HepG2 (cell line): ENCODE measurements around the gene HOXA11. TPM values are rescaled to one million over a fixed set of nuclear protein-coding genes. Genes with fewer than 3 reads are reported as not detected.

Experiments used
- AGO2 ChIP-seq: fragments of 200-400 bp; formaldehyde crosslinking; optimal IDR thresholded peaks from 2 replicates; pipeline ENCODE3; 2017; ENCODE audit warnings: mild to moderate bottlenecking, low read depth, low read length, moderate library complexity
- CAMTA2 ChIP-seq: sonication (generic); formaldehyde crosslinking; IDR thresholded peaks from 2 replicates; pipeline ENCODE4 v1.4.0; 2020; ENCODE audit warnings: mild to moderate bottlenecking, missing genetic modification reagents, borderline replicate concordance
- FOXK2 ChIP-seq: fragments of 450-650 bp; IDR thresholded peaks from 2 replicates; pipeline ENCODE4 v1.6.1; 2016
- FOXM1 ChIP-seq: sonication (generic); formaldehyde crosslinking; IDR thresholded peaks from 2 replicates; pipeline ENCODE4 v1.5.0; 2020; ENCODE audit warnings: missing genetic modification reagents
- SIN3A ChIP-seq: IDR thresholded peaks from 2 replicates; pipeline ENCODE4 v1.6.1; 2011; ENCODE audit warnings: low read depth, mild to moderate bottlenecking, control low read depth, low read length, borderline replicate concordance
- SOX13 ChIP-seq, 3 experiments: fragments of 450-650 bp in 1 of 3; sonication (generic) in 1 of 3; formaldehyde crosslinking in 1 of 3; IDR thresholded peaks in 2 of 3; conservative IDR thresholded peaks in 1 of 3; 2 replicates each; pipeline versions ENCODE4 v1.5.0 to v1.6.1; 2016 to 2020; ENCODE audit warnings: antibody characterized with exemption in 1 of 3, mild to moderate bottlenecking in 1 of 3, missing compliant biosample characterization in 1 of 3, missing genetic modification reagents in 1 of 3, moderate library complexity in 1 of 3
- YY1 ChIP-seq: IDR thresholded peaks from 2 replicates; pipeline ENCODE4 v1.6.1; 2011; ENCODE audit warnings: low read length, low read depth, moderate library complexity, mild to moderate bottlenecking; ENCODE audit not compliant: insufficient read depth, insufficient replicate concordance
- ZNF296 ChIP-seq: sonication (generic); formaldehyde crosslinking; conservative IDR thresholded peaks from 2 replicates; pipeline ENCODE4 v1.5.0; 2020; ENCODE audit warnings: mild to moderate bottlenecking, missing genetic modification reagents
- ZNF34 ChIP-seq: sonication (generic); formaldehyde crosslinking; IDR thresholded peaks from 2 replicates; pipeline ENCODE4 v1.4.0; 2020; ENCODE audit warnings: mild to moderate bottlenecking, missing genetic modification reagents, borderline replicate concordance
- ZNF572 ChIP-seq: sonication (generic); formaldehyde crosslinking; IDR thresholded peaks from 2 replicates; pipeline ENCODE4 v1.5.1; 2020; ENCODE audit warnings: mild to moderate bottlenecking, missing genetic modification reagents
- ZNF644 ChIP-seq: IDR thresholded peaks from 2 replicates; pipeline ENCODE4 v1.6.1; 2016; ENCODE audit warnings: low read depth
- ZNF672 ChIP-seq: sonication (generic); formaldehyde crosslinking; IDR thresholded peaks from 2 replicates; pipeline ENCODE4 v1.8.1; 2022; ENCODE audit warnings: missing genetic modification reagents
- polyA plus RNA-seq, 8 experiments: library from polyadenylated mRNA; depleted of rRNA in 3 of 8; stranded (reverse) in 7 of 8; unstranded in 1 of 8; fragments of >200 nt; fragmentation: Illumina TruSeq in 4 of 8; extraction: Trizol in 4 of 8; gene quantifications; 2 replicates each; pipeline versions ENCODE4 v1.2.1 to v1.2.3, GENCODE V29; 2011 to 2016; ENCODE audit warnings: low read depth in 4 of 8, missing spikeins in 1 of 8, mixed read lengths in 1 of 8; ENCODE audit not compliant: insufficient read depth in 1 of 8
- total RNA-seq, 5 experiments: library from RNA; depleted of rRNA; stranded (reverse); fragments of >200 nt; fragmentation: Illumina TruSeq; extraction: Trizol; gene quantifications; 2 replicates each; pipeline ENCODE4 v1.2.3, GENCODE V29; 2016; ENCODE audit warnings: low read depth in 1 of 5
- TF ChIP-seq, protein P1 (sequence below): IDR thresholded peaks from 2 replicates; pipeline ENCODE4 v1.6.1; 2016; ENCODE audit warnings: missing biosample characterization, missing genetic modification reagents, low read depth
- TF ChIP-seq, protein P2 (sequence below): IDR thresholded peaks from 2 replicates; pipeline ENCODE4 v1.6.1; 2016; ENCODE audit warnings: low read depth, missing genetic modification reagents, missing compliant biosample characterization
- TF ChIP-seq, protein P3 (sequence below): sonication (generic); formaldehyde crosslinking; IDR thresholded peaks from 2 replicates; pipeline ENCODE4 v1.5.0; 2020; ENCODE audit warnings: missing genetic modification reagents

Gene HOXA11
- total and polyA plus RNA-seq, 2 of the 13 experiments (the other 11 are each of a cell fraction or from before 2014, with no cell fraction given): not detected

DNA sequence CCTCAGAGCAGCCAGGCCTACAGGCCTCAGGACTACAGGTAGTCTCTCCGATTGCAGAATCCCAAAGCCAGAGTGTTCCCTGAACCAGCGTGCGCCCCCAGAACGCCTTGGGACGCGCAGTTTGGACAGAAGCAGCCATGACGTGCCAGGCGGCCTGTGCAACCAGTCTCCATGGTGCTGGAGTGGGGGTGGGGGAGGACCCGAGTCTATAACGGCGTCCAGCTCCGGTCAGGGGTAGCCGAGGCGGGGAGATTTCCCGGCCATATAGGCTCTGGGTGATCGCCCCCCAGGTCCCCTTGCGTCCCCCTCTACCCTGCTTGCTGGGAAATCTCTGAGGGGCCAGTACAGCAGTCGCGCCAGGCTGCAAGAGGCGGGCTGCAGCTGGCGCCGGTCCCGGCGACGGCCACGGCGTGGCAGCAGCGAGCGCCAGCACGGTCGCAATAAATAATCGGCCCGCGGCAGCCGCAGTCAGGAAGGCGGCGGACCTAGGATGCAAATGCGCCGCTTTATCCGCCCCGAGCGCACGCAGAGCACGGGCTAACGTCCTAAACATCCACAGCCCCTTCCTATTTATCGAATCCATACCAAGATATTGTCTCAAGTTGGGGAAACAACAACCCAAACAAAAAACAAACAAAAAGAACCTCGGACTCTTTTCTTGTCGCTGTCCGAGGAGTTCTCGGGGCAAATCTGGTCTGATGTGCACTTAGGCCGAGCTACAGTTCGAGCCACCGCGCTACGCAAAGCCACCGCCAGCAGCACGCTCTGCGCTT lies 34.3 kb downstream of the HOXA11 start (continued):
- TF ChIP-seq SIN3A (no peak), ZNF34 (CRISPR knock-in tag) (no peak), ZNF672 (CRISPR knock-in tag) (no peak), SOX13 (IDR thresholded peaks at IDR 0.05) (no peak), SOX13 (CRISPR knock-in tag; conservative IDR thresholded peaks at IDR 0.05 in 1 of 2, IDR thresholded peaks at IDR 0.05 in 1 of 2) (no peak), ZNF296 (peak; percentile 83; the same call in 1 of the 2 replicates), ZNF644 (no peak), FOXM1 (CRISPR knock-in tag) (no peak), FOXK2 (no peak), AGO2 (peak; percentile 25), ZNF572 (CRISPR knock-in tag) (no peak), YY1 (peak; percentile 68), CAMTA2 (CRISPR knock-in tag) (0 out of 2 replicates have a peak, but pooled peaks have one; percentile 41)
- TF ChIP-seq, protein P1, sequence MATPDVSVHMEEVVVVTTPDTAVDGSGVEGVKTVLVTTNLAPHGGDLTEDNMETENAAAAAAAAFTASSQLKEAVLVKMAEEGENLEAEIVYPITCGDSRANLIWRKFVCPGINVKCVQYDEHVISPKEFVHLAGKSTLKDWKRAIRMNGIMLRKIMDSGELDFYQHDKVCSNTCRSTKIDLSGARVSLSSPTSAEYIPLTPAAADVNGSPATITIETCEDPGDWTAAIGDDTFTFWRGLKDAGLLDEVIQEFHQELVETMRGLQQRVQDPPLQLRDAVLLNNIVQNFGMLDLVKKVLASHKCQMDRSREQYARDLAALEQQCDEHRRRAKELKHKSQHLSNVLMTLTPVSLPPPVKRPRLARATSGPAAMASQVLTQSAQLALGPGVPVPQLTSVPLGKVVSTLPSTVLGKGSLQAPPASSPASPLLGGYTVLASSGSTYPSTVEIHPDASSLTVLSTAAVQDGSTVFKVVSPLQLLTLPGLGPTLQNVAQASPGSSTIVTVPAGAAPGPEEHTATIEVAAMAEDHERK (CRISPR knock-in tag): no peak
- TF ChIP-seq, protein P2, sequence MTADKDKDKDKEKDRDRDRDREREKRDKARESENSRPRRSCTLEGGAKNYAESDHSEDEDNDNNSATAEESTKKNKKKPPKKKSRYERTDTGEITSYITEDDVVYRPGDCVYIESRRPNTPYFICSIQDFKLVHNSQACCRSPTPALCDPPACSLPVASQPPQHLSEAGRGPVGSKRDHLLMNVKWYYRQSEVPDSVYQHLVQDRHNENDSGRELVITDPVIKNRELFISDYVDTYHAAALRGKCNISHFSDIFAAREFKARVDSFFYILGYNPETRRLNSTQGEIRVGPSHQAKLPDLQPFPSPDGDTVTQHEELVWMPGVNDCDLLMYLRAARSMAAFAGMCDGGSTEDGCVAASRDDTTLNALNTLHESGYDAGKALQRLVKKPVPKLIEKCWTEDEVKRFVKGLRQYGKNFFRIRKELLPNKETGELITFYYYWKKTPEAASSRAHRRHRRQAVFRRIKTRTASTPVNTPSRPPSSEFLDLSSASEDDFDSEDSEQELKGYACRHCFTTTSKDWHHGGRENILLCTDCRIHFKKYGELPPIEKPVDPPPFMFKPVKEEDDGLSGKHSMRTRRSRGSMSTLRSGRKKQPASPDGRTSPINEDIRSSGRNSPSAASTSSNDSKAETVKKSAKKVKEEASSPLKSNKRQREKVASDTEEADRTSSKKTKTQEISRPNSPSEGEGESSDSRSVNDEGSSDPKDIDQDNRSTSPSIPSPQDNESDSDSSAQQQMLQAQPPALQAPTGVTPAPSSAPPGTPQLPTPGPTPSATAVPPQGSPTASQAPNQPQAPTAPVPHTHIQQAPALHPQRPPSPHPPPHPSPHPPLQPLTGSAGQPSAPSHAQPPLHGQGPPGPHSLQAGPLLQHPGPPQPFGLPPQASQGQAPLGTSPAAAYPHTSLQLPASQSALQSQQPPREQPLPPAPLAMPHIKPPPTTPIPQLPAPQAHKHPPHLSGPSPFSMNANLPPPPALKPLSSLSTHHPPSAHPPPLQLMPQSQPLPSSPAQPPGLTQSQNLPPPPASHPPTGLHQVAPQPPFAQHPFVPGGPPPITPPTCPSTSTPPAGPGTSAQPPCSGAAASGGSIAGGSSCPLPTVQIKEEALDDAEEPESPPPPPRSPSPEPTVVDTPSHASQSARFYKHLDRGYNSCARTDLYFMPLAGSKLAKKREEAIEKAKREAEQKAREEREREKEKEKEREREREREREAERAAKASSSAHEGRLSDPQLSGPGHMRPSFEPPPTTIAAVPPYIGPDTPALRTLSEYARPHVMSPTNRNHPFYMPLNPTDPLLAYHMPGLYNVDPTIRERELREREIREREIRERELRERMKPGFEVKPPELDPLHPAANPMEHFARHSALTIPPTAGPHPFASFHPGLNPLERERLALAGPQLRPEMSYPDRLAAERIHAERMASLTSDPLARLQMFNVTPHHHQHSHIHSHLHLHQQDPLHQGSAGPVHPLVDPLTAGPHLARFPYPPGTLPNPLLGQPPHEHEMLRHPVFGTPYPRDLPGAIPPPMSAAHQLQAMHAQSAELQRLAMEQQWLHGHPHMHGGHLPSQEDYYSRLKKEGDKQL: no peak
- TF ChIP-seq, protein P3, sequence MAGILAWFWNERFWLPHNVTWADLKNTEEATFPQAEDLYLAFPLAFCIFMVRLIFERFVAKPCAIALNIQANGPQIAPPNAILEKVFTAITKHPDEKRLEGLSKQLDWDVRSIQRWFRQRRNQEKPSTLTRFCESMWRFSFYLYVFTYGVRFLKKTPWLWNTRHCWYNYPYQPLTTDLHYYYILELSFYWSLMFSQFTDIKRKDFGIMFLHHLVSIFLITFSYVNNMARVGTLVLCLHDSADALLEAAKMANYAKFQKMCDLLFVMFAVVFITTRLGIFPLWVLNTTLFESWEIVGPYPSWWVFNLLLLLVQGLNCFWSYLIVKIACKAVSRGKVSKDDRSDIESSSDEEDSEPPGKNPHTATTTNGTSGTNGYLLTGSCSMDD (CRISPR knock-in tag): no peak
